ENCODE data around the gene PNPLA5.

DNA sequence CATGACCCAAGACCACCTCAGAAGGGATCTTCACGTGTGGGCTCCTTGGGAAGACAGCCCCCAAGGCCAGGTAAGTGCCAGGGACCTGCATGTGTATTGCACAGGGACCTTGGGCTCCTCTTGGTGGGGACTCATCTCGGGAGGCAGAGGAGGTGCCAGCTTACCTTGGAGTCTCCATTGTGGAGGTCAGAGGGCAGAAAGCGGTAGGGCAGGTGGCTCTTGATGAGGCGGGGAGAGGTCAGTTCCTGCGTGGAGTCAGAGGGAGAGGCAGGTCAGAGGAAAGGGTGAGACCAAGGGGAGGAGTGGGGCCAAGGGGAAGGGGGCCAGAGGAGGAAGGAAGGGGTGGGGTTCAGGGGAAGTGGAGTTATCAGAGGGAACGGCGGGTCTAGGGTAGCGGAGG lies 52.0 kb downstream of the PNPLA5 start:
- TF ChIP-seq, protein P1, sequence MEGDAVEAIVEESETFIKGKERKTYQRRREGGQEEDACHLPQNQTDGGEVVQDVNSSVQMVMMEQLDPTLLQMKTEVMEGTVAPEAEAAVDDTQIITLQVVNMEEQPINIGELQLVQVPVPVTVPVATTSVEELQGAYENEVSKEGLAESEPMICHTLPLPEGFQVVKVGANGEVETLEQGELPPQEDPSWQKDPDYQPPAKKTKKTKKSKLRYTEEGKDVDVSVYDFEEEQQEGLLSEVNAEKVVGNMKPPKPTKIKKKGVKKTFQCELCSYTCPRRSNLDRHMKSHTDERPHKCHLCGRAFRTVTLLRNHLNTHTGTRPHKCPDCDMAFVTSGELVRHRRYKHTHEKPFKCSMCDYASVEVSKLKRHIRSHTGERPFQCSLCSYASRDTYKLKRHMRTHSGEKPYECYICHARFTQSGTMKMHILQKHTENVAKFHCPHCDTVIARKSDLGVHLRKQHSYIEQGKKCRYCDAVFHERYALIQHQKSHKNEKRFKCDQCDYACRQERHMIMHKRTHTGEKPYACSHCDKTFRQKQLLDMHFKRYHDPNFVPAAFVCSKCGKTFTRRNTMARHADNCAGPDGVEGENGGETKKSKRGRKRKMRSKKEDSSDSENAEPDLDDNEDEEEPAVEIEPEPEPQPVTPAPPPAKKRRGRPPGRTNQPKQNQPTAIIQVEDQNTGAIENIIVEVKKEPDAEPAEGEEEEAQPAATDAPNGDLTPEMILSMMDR (IDR thresholded peaks at IDR 0.05) = no peak
- no peak for TF ChIP-seq POLR2A (IDR thresholded peaks at IDR 0.05)

Data from heart left ventricle (tissue), 13 donors.